Activated T-helper 17 cell treated with anti-CD3 and anti-CD28 coated beads, Interleukin-2, amount 50 U/mL, for 72 hours (primary cell): ENCODE results near the gene ATP1A1. TPM values are rescaled to one million over a fixed set of nuclear protein-coding genes. Genes with fewer than 3 reads are reported as not detected.

ENCODE experiments used
- total RNA-seq, 2 donors: library from RNA; stranded (reverse); gene quantifications; one replicate each; pipeline ENCODE4 v1.2.3, GENCODE V29; 2022

The ATP1A1 gene
- total RNA-seq, 2 donors from 2014 or later: 206 to 244 TPM

Other genes with a start within 250 kb of the ATP1A1 start
- gene CD58, start 197.8 kb downstream of the ATP1A1 start, total RNA-seq: 10 to 100 TPM; 36.8 to 40.5 TPM